Body of pancreas (tissue), 4 donors: Measurements from ENCODE around the gene JOSD1. TPM values are rescaled to one million over a fixed set of nuclear protein-coding genes. Genes with fewer than 3 reads are reported as not detected.

ENCODE experiments used
- ATAC-seq: fragments of 150-250 bp; one replicate; pipeline ENCODE4 v1.9.1; 2016
- DNase-seq, 4 donors: peaks; one replicate each; pipeline ENCODE4 v3.0.0-alpha.2; 2019
- H3K27ac ChIP-seq, 4 donors: fragments of 200-600 bp; sonication (generic); 1 replicate in 3 of 4; 2 replicates in 1 of 4; pipeline versions ENCODE4 v1.5.1 to v1.6.1; 2016 to 2019; ENCODE audit warnings: mild to moderate bottlenecking in 1 of 4, mixed read lengths in 1 of 4, moderate library complexity in 1 of 4
- H3K27me3 ChIP-seq, 2 donors: fragments of 200-600 bp; sonication (generic); one replicate each; pipeline ENCODE4 v1.6.0; 2016; ENCODE audit warnings: mild to moderate bottlenecking in 1 of 2
- H3K36me3 ChIP-seq, 2 donors: fragments of 200-600 bp; sonication (generic); replicated peaks in 1 of 2; 2 replicates each; pipeline ENCODE4 v1.5.1; 2016; ENCODE audit warnings: low read depth in 2 of 2; ENCODE audit not compliant: insufficient read depth in 1 of 2
- H3K4me1 ChIP-seq: fragments of 200-600 bp; sonication (generic); one replicate; pipeline ENCODE4 v1.6.0; 2016
- H3K4me3 ChIP-seq, 2 donors: fragments of 200-600 bp; sonication (generic); 1 replicate in 1 of 2; 2 replicates in 1 of 2; pipeline ENCODE4 v1.5.1; 2016 to 2019
- H3K9me3 ChIP-seq, 3 donors: fragments of 200-600 bp; sonication (generic); 1 replicate in 2 of 3; 2 replicates in 1 of 3; pipeline ENCODE4 v1.5.1; 2016
- CTCF ChIP-seq, 7 experiments: fragments of 450-650 bp in 4 of 7; fragments of 200-600 bp in 3 of 7; sonication (generic) in 3 of 7; IDR thresholded peaks; one replicate each; pipeline ENCODE4 v1.5.1; 2016 to 2019; ENCODE audit warnings: antibody characterized with exemption in 7 of 7
- POLR2A ChIP-seq, 3 donors: fragments of 450-650 bp; IDR thresholded peaks; one replicate each; pipeline ENCODE4 v1.6.1; 2016; ENCODE audit warnings: antibody characterized with exemption in 3 of 3, mild to moderate bottlenecking in 2 of 3
- WGBS, 2 donors: methylation state at CpG; one replicate each; pipeline ENCODE4 v1.1.5; 2017; 5-methylcytosine and 5-hydroxymethylcytosine counted together
- intact Hi-C: fragments of 100-400 bp; cut with DNase I; formaldehyde crosslinking; loops from one replicate; pipeline ENCODE4 v1.15.1; 2023
- total RNA-seq, 2 donors: library from RNA; depleted of rRNA; stranded (reverse); fragments of >200 nt; gene quantifications; one replicate each; pipeline ENCODE4 v1.1.0, GENCODE V29; 2016

The JOSD1 gene
- total RNA-seq, 2 donors from 2014 or later, result 20.4 to 50.3 TPM

- peak overlapping the region; percentile 88 to 96 (median 94) for H3K27ac ChIP-seq
- H3K36me3 ChIP-seq, result no peaks in the 10 kb centered on the region
- H3K27me3 ChIP-seq, result no peaks in the 10 kb centered on the region
- 7 to 11% methylated on average over 15 to 22 of the region's 22 CpGs for WGBS, 2 donors
- peaks cover 13% of the 10 kb centered on the region for H3K4me1 ChIP-seq
- intact Hi-C loops, result no loop called here
- peak overlapping the region; percentile 70 to 97 for H3K4me3 ChIP-seq
- no peak for ATAC-seq
- DNase-seq, result peak in 1 of 4 donors; percentile 17
- no peak for TF ChIP-seq CTCF (IDR thresholded peaks at IDR 0.05)
- no peak for TF ChIP-seq POLR2A (IDR thresholded peaks at IDR 0.05)
- H3K9me3 ChIP-seq, result no peaks in the 10 kb centered on the region
Measured at GRCh38 chr22:38655519-38656255, 45.1 kb downstream of the JOSD1 start.

GRCh38 chr22:38653741-38654140, 47.0 kb downstream of the JOSD1 start:
- peaks cover 13% of the 10 kb centered on the region for H3K4me1 ChIP-seq
- H3K36me3 ChIP-seq, result no peaks in the 10 kb centered on the region
- intact Hi-C loops, result no loop called here
- H3K27me3 ChIP-seq, result no peaks in the 10 kb centered on the region
- TF ChIP-seq POLR2A (IDR thresholded peaks at IDR 0.05), result no peak
- TF ChIP-seq CTCF (IDR thresholded peaks at IDR 0.05), result no peak
- H3K4me3 ChIP-seq, result no peak overlapping the region
- no peak overlapping the region for H3K27ac ChIP-seq
- ATAC-seq (no peak), DNase-seq (no peak)
- no peaks in the 10 kb centered on the region for H3K9me3 ChIP-seq
- WGBS, 2 donors, result 90 to 94% methylated on average over 8 of the region's 8 CpGs

- peaks cover 10% of the 10 kb centered on the region for H3K4me1 ChIP-seq
- H3K27me3 ChIP-seq, result no peaks in the 10 kb centered on the region
- no peak for ATAC-seq
- H3K4me3 ChIP-seq, result no peak overlapping the region
- DNase-seq, result no peak
- no peaks in the 10 kb centered on the region for H3K9me3 ChIP-seq
- TF ChIP-seq CTCF (IDR thresholded peaks at IDR 0.05) (no peak), POLR2A (IDR thresholded peaks at IDR 0.05) (no peak)
- no peaks in the 10 kb centered on the region for H3K36me3 ChIP-seq
- intact Hi-C loops, result no loop called here
- no peak overlapping the region for H3K27ac ChIP-seq
Measured at GRCh38 chr22:38652859-38653258, 47.9 kb downstream of the JOSD1 start.

- no peaks in the 10 kb centered on the region for H3K36me3 ChIP-seq
- no peaks in the 10 kb centered on the region for H3K27me3 ChIP-seq
- 65 to 73% methylated on average over 5 of the region's 5 CpGs for WGBS, 2 donors
- H3K9me3 ChIP-seq, result no peaks in the 10 kb centered on the region
- intact Hi-C loops, result no loop called here
- TF ChIP-seq CTCF (IDR thresholded peaks at IDR 0.05), result no peak
- TF ChIP-seq POLR2A (IDR thresholded peaks at IDR 0.05), result no peak
- no peak for DNase-seq
- no peak for ATAC-seq
- H3K27ac ChIP-seq, result no peak overlapping the region
- H3K4me3 ChIP-seq, result no peak overlapping the region
- no peaks in the 10 kb centered on the region for H3K4me1 ChIP-seq
Measured at GRCh38 chr22:38649841-38650522, 50.8 kb downstream of the JOSD1 start.
